Adrenal gland (tissue), 12 donors: ENCODE results near the gene STOM. TPM values are rescaled to one million over a fixed set of nuclear protein-coding genes. Genes with fewer than 3 reads are reported as not detected.

ENCODE experiments used
- DNase-seq, 7 donors: peaks; one replicate each; pipeline ENCODE4 v3.0.0-alpha.2; 2019 to 2020
- H3K27ac ChIP-seq, 5 donors: fragments of 200-600 bp; sonication (generic) in 4 of 5; 1 replicate in 3 of 5; 2 replicates in 2 of 5; pipeline versions ENCODE4 v1.5.1 to v1.8.0; 2016 to 2020; ENCODE audit warnings: mild to moderate bottlenecking in 1 of 5
- H3K27me3 ChIP-seq: fragments of 200-600 bp; 2 replicates; pipeline ENCODE4 v1.8.0; 2021
- H3K36me3 ChIP-seq, 2 donors: fragments of 200-600 bp; replicated peaks in 1 of 2; 1 replicate in 1 of 2; 2 replicates in 1 of 2; pipeline versions ENCODE4 v1.5.1 to v1.8.0; 2018 to 2022
- H3K4me1 ChIP-seq, 2 donors: fragments of 200-600 bp; replicated peaks in 1 of 2; 1 replicate in 1 of 2; 2 replicates in 1 of 2; pipeline versions ENCODE4 v1.5.1 to v1.8.0; 2018 to 2021
- H3K4me3 ChIP-seq, 4 donors: fragments of 200-600 bp; sonication (generic) in 3 of 4; one replicate each; pipeline ENCODE4 v1.5.1; 2016 to 2018
- H3K9me3 ChIP-seq, 3 donors: fragments of 200-600 bp; sonication (generic) in 1 of 3; replicated peaks in 1 of 3; 1 replicate in 2 of 3; 2 replicates in 1 of 3; pipeline versions ENCODE4 v1.5.1 to v1.8.0; 2016 to 2021
- CTCF ChIP-seq, 6 experiments: fragments of 450-650 bp in 4 of 6; fragments of 200-600 bp in 2 of 6; sonication (generic) in 1 of 6; IDR thresholded peaks; 1 replicate in 5 of 6; 2 replicates in 1 of 6; pipeline versions ENCODE4 v1.5.1 to v1.8.0; 2016 to 2021; ENCODE audit warnings: antibody characterized with exemption in 6 of 6, mild to moderate bottlenecking in 2 of 6, moderate library complexity in 1 of 6
- POLR2A ChIP-seq, 2 donors: fragments of 450-650 bp; IDR thresholded peaks; one replicate each; pipeline ENCODE4 v1.6.1; 2017; ENCODE audit warnings: antibody characterized with exemption in 2 of 2, mild to moderate bottlenecking in 2 of 2, moderate library complexity in 1 of 2
- WGBS, 4 donors: extraction: QIAGEN DNeasy Blood & Tissue Kit in 2 of 4; methylation state at CpG; one replicate each; pipeline versions ENCODE4 v1.1.5 to v1.1.7; 2013 to 2017; 5-methylcytosine and 5-hydroxymethylcytosine counted together
- intact Hi-C, 2 donors: fragments of 100-400 bp; cut with DNase I; formaldehyde crosslinking; loops; one replicate each; pipeline versions ENCODE4 v1.14.1 to v1.15.0; 2022 to 2023
- polyA plus RNA-seq, 3 donors: library from polyadenylated mRNA; stranded (reverse); fragments of 200-250 nt in 2 of 3; fragments of 350-450 nt in 1 of 3; fragmentation: Illumina TruSeq in 1 of 3; extraction: RNeasy Lipid Tissue Mini Kit (QIAGEN cat#74804) in 1 of 3; gene quantifications; one replicate each; pipeline ENCODE4 v1.2.3, GENCODE V29; 2013 to 2014
- total RNA-seq, 9 donors: library from RNA; depleted of rRNA in 4 of 9; stranded (reverse); fragments of >200 nt in 4 of 9; fragments of 120-200 nt in 1 of 9; fragmentation: NEBNext Ultra II Directional in 1 of 9; extraction: Animal tissue kit (Norgen Biotek cat#: 25700) in 1 of 9; gene quantifications; one replicate each; pipeline versions ENCODE4 v1.1.0 to v1.2.4, GENCODE V29; 2013 to 2023
- donor health status: healthy with polysubstance abuse.
- donor health status: Bipolar disorder and iron deficiency.
- donor health status: DM: yes; HTN: yes; CAD: no.
- donor health status: DM: no; HTN: no; CAD: no.
- donor health status: DM: no; HTN: no; CAD: no.
- donor health status: DM: yes; HTN: yes; CAD: no.

STOM gene
- total and polyA plus RNA-seq, 12 donors = 104 to 427 (median 211) TPM

GRCh38 chr9:121388140-121388905 is 18.3 kb upstream of the STOM start:
- Histone ChIP-seq H3K27ac (no peak overlapping the region), H3K4me3 (no peak overlapping the region), H3K4me1 (no peaks in the 10 kb centered on the region), H3K36me3 (no peaks in the 10 kb centered on the region), H3K9me3 (no peaks in the 10 kb centered on the region), H3K27me3 (no peaks in the 10 kb centered on the region)
- intact Hi-C loops = loop anchor here in 1 of 2 donors (5.0 kb wide), 1 partner anchor 166 kb away; no protein-coding TSS in a partner anchor
- WGBS, 4 donors = 75 to 80% (median 78%) methylated on average over 4 of the region's 4 CpGs
- TF ChIP-seq CTCF (IDR thresholded peaks at IDR 0.05) (no peak), POLR2A (IDR thresholded peaks at IDR 0.05) (no peak)
- no peak for DNase-seq

GRCh38 chr9:121386442-121387175 is 16.6 kb upstream of the STOM start:
- intact Hi-C loops = loop anchor here in 1 of 2 donors (5.0 kb wide), 1 partner anchor 164 kb away; no protein-coding TSS in a partner anchor
- H3K36me3 ChIP-seq = no peaks in the 10 kb centered on the region
- no peak overlapping the region for H3K27ac ChIP-seq
- 85 to 89% (median 87%) methylated on average over 2 of the region's 2 CpGs for WGBS, 4 donors
- no peak overlapping the region for H3K4me3 ChIP-seq
- no peaks in the 10 kb centered on the region for H3K27me3 ChIP-seq
- no peak for DNase-seq
- H3K4me1 ChIP-seq = no peaks in the 10 kb centered on the region
- TF ChIP-seq POLR2A (IDR thresholded peaks at IDR 0.05) (no peak), CTCF (IDR thresholded peaks at IDR 0.05) (no peak)
- H3K9me3 ChIP-seq = no peaks in the 10 kb centered on the region

- no peaks in the 10 kb centered on the region for H3K36me3 ChIP-seq
- no peaks in the 10 kb centered on the region for H3K4me1 ChIP-seq
- intact Hi-C loops = loop anchor here in 1 of 2 donors (5.0 kb wide), 1 partner anchor 66 kb away; no protein-coding TSS in a partner anchor
- no peak overlapping the region for H3K4me3 ChIP-seq
- 57 to 71% (median 65%) methylated on average over 6 of the region's 6 CpGs for WGBS, 4 donors
- no peak overlapping the region for H3K27ac ChIP-seq
- no peak for DNase-seq
- H3K27me3 ChIP-seq = no peaks in the 10 kb centered on the region
- TF ChIP-seq CTCF (IDR thresholded peaks at IDR 0.05) = no peak
- no peaks in the 10 kb centered on the region for H3K9me3 ChIP-seq
Observed at GRCh38 chr9:121383715-121384114, 13.7 kb upstream of the STOM start.

GRCh38 chr9:121380846-121381245 is 10.8 kb upstream of the STOM start:
- Histone ChIP-seq H3K36me3 (no peaks in the 10 kb centered on the region), H3K4me3 (no peak overlapping the region), H3K27ac (no peak overlapping the region), H3K27me3 (no peaks in the 10 kb centered on the region), H3K4me1 (no peaks in the 10 kb centered on the region), H3K9me3 (no peaks in the 10 kb centered on the region)
- no peak for DNase-seq
- TF ChIP-seq CTCF (IDR thresholded peaks at IDR 0.05) (no peak), POLR2A (IDR thresholded peaks at IDR 0.05) (no peak)
- intact Hi-C loops = loop anchor here in 1 of 2 donors (5.0 kb wide), 1 partner anchor 64 kb away; no protein-coding TSS in a partner anchor
